Epithelial cell of esophagus (primary cell): Measurements from ENCODE around the gene CFAP57.
"Not testable (repeated sequence)": the region's sequence is repeated elsewhere in the genome, so short reads cannot be mapped to it uniquely, and the experiment has no call there.

ENCODE experiments used
- DNase-seq: peaks from one replicate; pipeline ENCODE4 v3.0.0; 2010; ENCODE audit warnings: low read depth
- H3K4me3 ChIP-seq: 2 replicates; pipeline ENCODE4 v1.5.1; 2011; ENCODE audit warnings: mild to moderate bottlenecking, low read length, control low read depth
- CTCF ChIP-seq: IDR thresholded peaks from 2 replicates; pipeline ENCODE4 v1.5.1; 2011; ENCODE audit warnings: low read depth, mild to moderate bottlenecking, low read length, control low read depth, inconsistent platforms; ENCODE audit not compliant: insufficient read depth; ENCODE audit errors: missing control alignments

Gene CFAP57

GRCh38 chr1:43135857-43136781 lies 36.0 kb upstream of the CFAP57 start:
- no peak overlapping the region for H3K4me3 ChIP-seq
- no peak for TF ChIP-seq CTCF
- peak; percentile 80 for DNase-seq

GRCh38 chr1:43137445-43138052 lies 34.6 kb upstream of the CFAP57 start:
- no peak overlapping the region for H3K4me3 ChIP-seq
- TF ChIP-seq CTCF = no peak
- DNase-seq = no peak

GRCh38 chr1:43139295-43139694 lies 32.8 kb upstream of the CFAP57 start:
- not testable (repeated sequence) for H3K4me3 ChIP-seq, DNase-seq

- no peak for TF ChIP-seq CTCF
- no peak for DNase-seq
Observed at GRCh38 chr1:43140010-43140409, 32.1 kb upstream of the CFAP57 start.

GRCh38 chr1:43140583-43140982 lies 31.5 kb upstream of the CFAP57 start:
- DNase-seq = no peak
- TF ChIP-seq CTCF = no peak

More at GRCh38 chr1:43140010-43140409, 32.1 kb upstream of the CFAP57 start:
- H3K4me3 ChIP-seq = no peak overlapping the region

GRCh38 chr1:43143441-43143888 lies 28.7 kb upstream of the CFAP57 start:
- peak; percentile 24 for TF ChIP-seq CTCF
- no peak for DNase-seq
- no peak overlapping the region for H3K4me3 ChIP-seq

More at GRCh38 chr1:43140583-43140982, 31.5 kb upstream of the CFAP57 start:
- H3K4me3 ChIP-seq = no peak overlapping the region

- peak; percentile 70 for DNase-seq
- H3K4me3 ChIP-seq = no peak overlapping the region
Observed at GRCh38 chr1:43144237-43144636, 27.9 kb upstream of the CFAP57 start.

More at GRCh38 chr1:43144237-43144636, 27.9 kb upstream of the CFAP57 start:
- TF ChIP-seq CTCF = no peak
